G401 (cell line): ENCODE results near the gene SET. TPM values are rescaled to one million over a fixed set of nuclear protein-coding genes. Genes with fewer than 3 reads are reported as not detected.
A peak's percentile ranks its signal among the peaks of the same experiment; 100 is the strongest.
"Not testable (repeated sequence)": the region's sequence is repeated elsewhere in the genome, so short reads cannot be mapped to it uniquely, and the experiment has no call there.

ENCODE experiments used
- DNase-seq: peaks from one replicate; pipeline ENCODE4 v3.0.0-alpha.2; 2015; ENCODE audit warnings: low spot score
- in situ Hi-C: cut with HindIII; loops from 2 replicates; pipeline ENCODE4 v1.10.0; 2016; ENCODE audit warnings: low sequenced_read_pairs, mixed read lengths
- total RNA-seq: library from RNA; depleted of rRNA; stranded (reverse); fragments of >200 nt; shearing (Covaris generic); gene quantifications from 2 replicates; pipeline ENCODE4 v1.2.3, GENCODE V29; 2014; rRNA removed

Gene SET
- 794 and 1,249 TPM in 2 replicates for total RNA-seq

DNA sequence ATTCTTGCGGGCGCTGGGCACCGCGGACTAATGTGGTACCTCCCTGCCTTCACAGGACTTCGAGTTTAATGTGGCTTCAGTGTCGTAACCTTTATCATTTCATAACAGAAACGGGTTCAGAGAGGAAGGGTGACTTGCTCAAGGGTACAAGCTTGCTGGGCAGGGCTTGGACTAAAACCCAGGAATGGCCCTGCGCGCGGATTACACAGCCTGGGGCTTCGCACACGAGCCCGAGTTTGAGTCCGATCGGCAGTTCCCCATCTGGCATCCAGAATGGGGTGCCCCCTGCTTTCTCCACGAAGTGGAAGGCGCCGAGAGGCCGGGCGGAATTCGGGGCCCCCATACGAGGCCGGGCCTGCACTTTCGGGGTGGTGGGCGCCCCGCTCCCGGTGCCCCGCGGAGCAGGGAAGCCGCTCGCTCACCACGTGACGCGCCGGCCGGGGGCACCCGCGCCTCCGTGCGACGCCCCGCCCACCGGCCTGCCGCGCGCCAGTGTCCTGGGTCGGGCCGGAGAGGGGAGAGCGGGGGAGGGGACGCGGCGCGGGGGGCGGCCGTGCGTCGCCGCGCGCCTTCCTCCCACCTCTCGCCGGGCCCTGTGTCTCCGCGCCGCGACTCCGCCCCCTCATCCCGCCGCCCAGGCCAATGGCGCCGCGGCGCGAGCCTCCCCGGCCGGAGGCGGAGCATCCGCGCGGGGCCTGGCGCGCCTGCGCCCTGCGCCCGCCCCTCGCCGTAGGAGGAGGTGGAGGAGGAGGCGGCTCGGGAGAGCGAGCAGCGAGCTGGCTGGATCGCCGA, at the start of gene SET:
SET (plus strand) TSS at position 722 of the 792 bp plus-strand sequence. CDS start 361 bp downstream, outside the sequence.
- in situ Hi-C loops = no loop called here
- peak; percentile 90 for DNase-seq

GRCh38 chr9:128640603-128641002, 48.4 kb upstream of the SET start:
- DNase-seq = no peak
- in situ Hi-C loops = no loop called here

DNA sequence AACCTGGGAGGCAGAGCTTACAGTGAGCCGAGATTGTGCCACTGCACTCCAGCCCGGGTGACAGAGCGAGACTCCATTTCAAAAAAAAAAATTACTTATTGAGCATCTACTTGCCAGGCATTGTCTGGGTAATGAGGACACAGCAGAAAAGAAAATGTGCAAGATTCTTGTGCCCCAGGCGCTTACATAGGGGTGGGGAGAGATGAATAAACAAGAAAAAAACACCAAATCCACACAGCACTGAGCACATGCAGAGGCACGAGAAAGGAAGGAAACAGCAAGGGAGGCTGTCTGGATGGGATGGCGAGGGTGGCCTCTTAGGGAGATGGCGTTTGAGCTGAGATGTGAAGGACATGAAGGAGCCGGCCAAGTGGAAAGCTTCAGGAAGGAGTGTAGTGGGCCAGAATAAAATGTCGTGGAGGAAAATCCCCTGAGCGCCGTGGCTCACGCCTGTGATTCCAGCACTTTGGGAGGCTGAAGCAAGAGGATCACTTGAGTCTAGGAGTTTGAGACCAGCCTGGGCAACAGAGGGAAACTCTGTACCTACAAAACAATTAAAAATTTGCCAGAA, 46.3 kb upstream of the SET start:
- DNase-seq = no peak
- in situ Hi-C loops = no loop called here

DNA sequence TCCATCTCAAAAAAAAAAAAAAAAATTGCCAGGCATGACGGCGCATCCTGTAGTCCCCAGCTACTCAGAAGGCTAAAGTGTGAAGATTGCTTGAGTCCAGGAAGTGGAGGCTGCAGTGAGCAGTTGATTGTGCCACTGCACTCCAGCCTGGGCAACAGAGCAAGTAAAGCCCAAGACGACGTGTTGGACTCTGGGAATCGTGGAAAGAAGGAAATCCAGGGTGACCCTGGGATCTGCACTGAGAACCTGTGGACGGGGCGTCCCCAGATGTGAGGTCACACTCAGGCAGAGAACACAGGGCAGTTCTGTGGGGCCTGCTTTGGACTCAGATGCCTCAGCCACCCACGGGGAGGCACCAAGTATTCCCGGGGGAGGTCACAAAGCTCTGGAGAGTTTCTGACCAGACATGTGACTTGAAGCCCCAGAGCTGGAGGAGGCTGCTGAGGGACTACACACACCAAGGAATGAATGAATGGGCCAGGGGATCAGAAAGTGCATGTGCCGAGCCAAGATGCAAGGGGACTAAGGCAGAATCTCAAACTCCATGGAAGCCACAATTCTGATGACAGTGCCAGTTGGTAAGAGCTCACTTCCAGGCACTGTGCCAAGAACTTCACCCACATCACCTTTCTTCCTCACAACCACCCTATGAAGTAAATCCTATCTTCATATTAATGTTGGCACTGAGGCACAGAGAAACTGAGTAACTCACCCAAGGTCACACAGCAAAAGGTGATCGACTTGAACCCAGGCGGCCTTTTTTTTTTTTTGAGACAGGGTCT, 45.3 kb upstream of the SET start:
- in situ Hi-C loops = no loop called here
- no peak for DNase-seq

- in situ Hi-C loops, DNase-seq: not testable (repeated sequence)
Measured at GRCh38 chr9:128648206-128648605, 40.8 kb upstream of the SET start.

- in situ Hi-C loops = no loop called here
- DNase-seq = no peak
Measured at GRCh38 chr9:128651798-128652197, 37.2 kb upstream of the SET start.

- DNase-seq = no peak
- in situ Hi-C loops = no loop called here
Measured at GRCh38 chr9:128653908-128654307, 35.1 kb upstream of the SET start.

GRCh38 chr9:128654481-128654880, 34.5 kb upstream of the SET start:
- in situ Hi-C loops = no loop called here
- no peak for DNase-seq

DNA sequence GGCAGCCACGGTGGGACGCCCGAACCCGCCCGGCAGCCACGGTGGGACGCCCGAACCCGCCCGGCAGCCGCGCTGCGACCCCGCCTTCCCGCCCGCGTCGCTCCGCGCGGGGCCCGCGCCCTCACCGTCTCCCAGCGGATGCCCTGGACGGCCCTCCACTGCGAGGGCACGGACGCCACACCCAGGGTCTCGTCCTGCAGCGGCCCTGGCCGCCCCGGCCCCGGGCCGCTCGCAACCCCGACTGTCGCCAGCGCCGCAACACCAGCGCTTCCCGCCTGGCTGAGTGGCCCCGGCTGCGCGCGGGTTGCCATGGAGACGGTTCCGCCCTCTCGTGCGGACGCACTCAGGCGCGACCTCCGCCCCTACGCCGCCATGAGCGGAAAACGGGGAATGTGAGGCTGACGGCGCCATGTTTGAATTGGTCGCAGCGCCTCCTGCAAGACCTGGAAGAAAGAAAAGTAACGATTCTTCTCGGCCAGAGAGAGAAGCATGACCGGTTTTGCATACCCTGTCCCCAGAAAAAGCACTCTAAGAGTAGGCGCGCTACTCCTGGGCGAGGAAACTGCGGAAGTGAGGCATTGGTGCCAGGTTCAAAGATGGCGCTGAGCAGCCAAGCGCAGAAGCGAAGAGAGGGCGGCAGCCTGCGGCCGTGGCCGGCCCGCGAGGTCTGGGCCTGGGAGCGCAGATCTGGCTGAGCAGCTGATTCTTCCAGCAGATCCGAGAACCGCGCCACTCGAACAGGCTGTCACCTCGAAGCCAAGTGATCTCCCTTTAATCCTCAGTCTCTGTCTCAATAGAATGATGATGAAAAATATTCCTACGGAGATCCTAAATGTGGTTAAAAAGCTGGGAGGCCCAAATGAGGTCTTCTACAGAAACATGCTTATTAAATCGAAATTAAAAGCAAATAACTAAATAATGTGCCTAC, 32.3 kb upstream of the SET start, which contains the start of gene DYNC2I2:
DYNC2I2 (minus strand) TSS at position 432 of the 928 bp plus-strand sequence; CDS start at position 311, 121 bp downstream.
- in situ Hi-C loops = no loop called here
- DNase-seq = peak; percentile 92

DNA sequence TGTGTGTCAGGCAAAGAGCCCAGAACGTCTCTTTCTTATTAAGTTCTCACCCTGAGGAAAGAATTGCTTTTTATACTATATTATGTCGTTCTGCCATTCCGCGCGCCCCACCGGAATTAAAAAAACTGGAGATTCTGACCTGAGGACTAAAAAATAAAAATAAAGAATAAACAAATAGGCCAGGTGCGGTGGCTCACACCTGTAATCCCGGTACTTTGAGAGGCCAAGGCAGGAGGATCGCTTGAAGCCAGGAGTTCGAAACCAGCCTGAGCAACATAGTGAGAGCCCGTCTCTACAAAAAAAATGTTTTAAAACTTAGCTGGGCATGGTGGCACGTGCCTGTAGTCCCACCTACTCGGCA, 31.7 kb upstream of the SET start:
- in situ Hi-C loops = no loop called here
- DNase-seq = no peak

GRCh38 chr9:128657796-128658195, 31.2 kb upstream of the SET start:
- in situ Hi-C loops = no loop called here
- DNase-seq = no peak

DNA sequence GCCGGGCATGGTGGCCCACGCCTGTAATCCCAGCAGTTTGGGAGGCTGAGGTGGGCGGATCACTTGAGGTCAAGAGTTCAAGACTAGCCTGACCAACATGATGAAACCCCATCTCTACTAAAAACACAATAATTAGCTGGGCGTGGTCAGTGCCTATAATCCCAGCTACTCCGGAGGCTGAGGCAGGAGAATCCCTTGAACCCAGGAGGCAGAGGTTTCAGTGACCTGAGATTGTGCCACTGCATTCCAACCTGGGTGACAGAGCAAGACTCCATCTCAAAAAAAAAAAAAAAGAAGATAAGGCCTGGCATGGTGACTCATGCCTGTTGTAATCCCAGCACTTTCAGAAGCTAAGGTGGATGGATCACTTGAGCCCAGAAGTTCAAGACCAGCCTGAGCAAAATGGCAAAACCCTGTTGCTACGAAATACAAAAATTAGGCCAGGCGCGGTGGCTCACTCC, 22.5 kb upstream of the SET start:
- in situ Hi-C loops, DNase-seq: not testable (repeated sequence)

GRCh38 chr9:128669786-128670185, 19.2 kb upstream of the SET start:
- no peak for DNase-seq
- in situ Hi-C loops = no loop called here

GRCh38 chr9:128675382-128675781, 13.6 kb upstream of the SET start:
- in situ Hi-C loops = no loop called here
- DNase-seq = no peak

DNA sequence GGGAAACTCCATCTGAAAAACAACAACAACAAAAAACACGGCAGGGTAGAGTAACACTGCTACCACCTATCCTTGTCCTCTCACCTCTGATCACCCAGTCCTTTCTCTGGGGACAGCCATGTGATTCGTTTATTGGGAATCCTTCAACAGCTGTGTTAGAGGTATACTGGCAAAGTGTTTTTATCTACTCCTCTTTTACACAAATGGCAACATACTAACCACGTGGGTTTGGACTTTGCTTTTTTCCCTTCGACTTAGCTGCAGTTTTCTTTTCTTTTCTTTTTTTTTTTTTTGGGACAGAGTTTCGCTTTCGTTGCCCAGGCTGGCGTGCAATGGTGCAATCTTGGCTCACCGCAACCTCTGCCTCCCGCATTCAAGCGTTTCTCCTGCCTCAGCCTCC, 11.2 kb upstream of the SET start:
- no peak for DNase-seq
- in situ Hi-C loops = no loop called here

- DNase-seq = peak; percentile 40
- in situ Hi-C loops = no loop called here
Measured at GRCh38 chr9:128683340-128684064, 5.5 kb upstream of the SET start.

DNA sequence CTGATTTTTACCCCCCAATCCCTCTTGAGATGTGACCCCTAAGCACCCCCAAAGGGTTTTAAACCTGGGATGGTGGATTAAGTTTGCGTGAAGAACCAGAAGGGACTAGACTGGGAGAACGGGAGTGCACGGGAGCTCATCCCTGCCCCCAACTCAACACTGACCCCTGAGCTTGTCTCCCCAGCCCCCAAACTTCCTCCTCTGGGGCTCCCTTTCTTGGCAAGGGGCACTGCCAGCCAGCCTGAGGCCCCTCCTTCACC, 5.0 kb upstream of the SET start:
- no peak for DNase-seq
- in situ Hi-C loops = no loop called here

- peak; percentile 48 for DNase-seq
- in situ Hi-C loops = no loop called here
Measured at GRCh38 chr9:128684325-128685199, 4.5 kb upstream of the SET start.
